Progenitor cell of endocrine pancreas (in vitro differentiated cells): ENCODE data around the gene ASPHD1. TPM values are rescaled to one million over a fixed set of nuclear protein-coding genes. Genes with fewer than 3 reads are reported as not detected.

ENCODE experiments used
- DNase-seq: peaks from one replicate; pipeline ENCODE4 v3.0.0; 2021; ENCODE audit warnings: low spot score; ENCODE audit not compliant: unreplicated experiment
- H3K27ac Mint-ChIP-seq: 2 replicates; pipeline ENCODE4 v1.8.0; 2021; ENCODE audit warnings: mild to moderate bottlenecking, moderate library complexity, mixed read lengths
- H3K27me3 Mint-ChIP-seq: 2 replicates; pipeline ENCODE4 v1.8.0; 2021; ENCODE audit warnings: mixed read lengths
- H3K36me3 Mint-ChIP-seq: 2 replicates; pipeline ENCODE4 v1.8.0; 2022; ENCODE audit warnings: mixed read lengths; ENCODE audit not compliant: insufficient read depth
- H3K4me1 Mint-ChIP-seq: 2 replicates; pipeline ENCODE4 v1.8.0; 2021; ENCODE audit warnings: low read depth, mixed read lengths
- H3K4me3 Mint-ChIP-seq: 2 replicates; pipeline ENCODE4 v1.8.0; 2021; ENCODE audit warnings: low read depth, mild to moderate bottlenecking, moderate library complexity, mixed read lengths
- H3K9me3 Mint-ChIP-seq: 2 replicates; pipeline ENCODE4 v1.8.0; 2021; ENCODE audit warnings: low read depth, mixed read lengths
- CTCF ChIP-seq: fragments of 200-600 bp; sonication (generic); IDR thresholded peaks from one replicate; pipeline ENCODE4 v1.5.0; 2021; ENCODE audit warnings: antibody characterized with exemption, mild to moderate bottlenecking; ENCODE audit not compliant: unreplicated experiment
- total RNA-seq: library from RNA; stranded (reverse); gene quantifications from 2 replicates; pipeline ENCODE4 v1.2.1, GENCODE V29; 2021

ASPHD1 gene
- total RNA-seq, 1 donor from 2014 or later, result 3.8 TPM

- Mint-ChIP-seq H3K9me3 (peaks cover 5% of the 10 kb centered on the region), H3K36me3 (no peaks in the 10 kb centered on the region), H3K27ac (no peak overlapping the region), H3K4me3 (no peak overlapping the region), H3K4me1 (no peaks in the 10 kb centered on the region), H3K27me3 (no peaks in the 10 kb centered on the region)
- DNase-seq, result no peak
- no peak for TF ChIP-seq CTCF
These were observed 50.6 kb downstream of the ASPHD1 start for GRCh38 chr16:29950806-29951461.

GRCh38 chr16:29951625-29952365, 51.5 kb downstream of the ASPHD1 start:
- no peaks in the 10 kb centered on the region for H3K4me1 Mint-ChIP-seq

More at GRCh38 chr16:29951625-29952365, 51.5 kb downstream of the ASPHD1 start:
- TF ChIP-seq CTCF, result no peak
- Mint-ChIP-seq H3K4me3 (no peak overlapping the region), H3K36me3 (no peaks in the 10 kb centered on the region), H3K27me3 (no peaks in the 10 kb centered on the region), H3K27ac (no peak overlapping the region), H3K9me3 (peaks cover 5% of the 10 kb centered on the region)
- no peak for DNase-seq

Other genes starting within 250 kb of the ASPHD1 start
- gene SPN, start 237.2 kb upstream of the ASPHD1 start, total RNA-seq, result 0.19 and 0.20 TPM in 2 replicates
- 106 and 115 TPM in 2 replicates for gene QPRT, start 221.3 kb upstream of the ASPHD1 start, total RNA-seq
- 0.17 and 0.38 TPM in 2 replicates for gene C16orf54, start 154.5 kb upstream of the ASPHD1 start, total RNA-seq
- gene ZG16, start 122.2 kb upstream of the ASPHD1 start, total RNA-seq, result not detected in 2 replicates
- 78.4 and 79.8 TPM in 2 replicates for gene KIF22, start 109.7 kb upstream of the ASPHD1 start, total RNA-seq
- gene MAZ, start 94.0 kb upstream of the ASPHD1 start, total RNA-seq, result 345 and 347 TPM in 2 replicates
- gene PRRT2, start 88.3 kb upstream of the ASPHD1 start, total RNA-seq, result 1.4 and 2.4 TPM in 2 replicates
- gene PAGR1, start 84.3 kb upstream of the ASPHD1 start, total RNA-seq, result 26.4 and 29.9 TPM in 2 replicates
- 6.5 and 9.0 TPM in 2 replicates for gene MVP, start 80.0 kb upstream of the ASPHD1 start, total RNA-seq
- 46.3 and 51.2 TPM in 2 replicates for gene CDIPT, start 37.3 kb upstream of the ASPHD1 start, total RNA-seq
- 13.2 and 16.2 TPM in 2 replicates for gene SEZ6L2, start 938 bp upstream of the ASPHD1 start, total RNA-seq
- gene KCTD13, start 25.7 kb downstream of the ASPHD1 start, total RNA-seq, result 31.4 and 34.7 TPM in 2 replicates
- 89.4 and 91.9 TPM in 2 replicates for gene TMEM219, start 61.6 kb downstream of the ASPHD1 start, total RNA-seq
- 51.1 and 54.0 TPM in 2 replicates for gene TAOK2, start 73.4 kb downstream of the ASPHD1 start, total RNA-seq
- gene HIRIP3, start 95.1 kb downstream of the ASPHD1 start, total RNA-seq, result 11.4 and 12.0 TPM in 2 replicates
- gene INO80E, start 95.8 kb downstream of the ASPHD1 start, total RNA-seq, result 72.7 and 74.2 TPM in 2 replicates
- gene DOC2A, start 110.5 kb downstream of the ASPHD1 start, total RNA-seq, result 4.4 and 5.0 TPM in 2 replicates
- not detected in 2 replicates for gene C16orf92, start 122.7 kb downstream of the ASPHD1 start, total RNA-seq
- 1.5 and 1.7 TPM in 2 replicates for gene TLCD3B, start 130.8 kb downstream of the ASPHD1 start, total RNA-seq
- gene ALDOA, start 165.3 kb downstream of the ASPHD1 start, total RNA-seq, result 273 and 283 TPM in 2 replicates
- 142 and 144 TPM in 2 replicates for gene PPP4C, start 175.5 kb downstream of the ASPHD1 start, total RNA-seq
- gene TBX6, start 191.4 kb downstream of the ASPHD1 start, total RNA-seq, result 3.5 and 3.9 TPM in 2 replicates
- gene YPEL3, start 195.7 kb downstream of the ASPHD1 start, total RNA-seq, result 41.7 and 45.7 TPM in 2 replicates
- 13.3 and 13.8 TPM in 2 replicates for gene GDPD3, start 213.0 kb downstream of the ASPHD1 start, total RNA-seq
- 59.8 and 62.8 TPM in 2 replicates for gene MAPK3, start 222.7 kb downstream of the ASPHD1 start, total RNA-seq